Uterus (tissue), 2 donors: Measurements from ENCODE around the gene PIK3CD.

Experiments used
- POLR2A ChIP-seq, 2 donors: fragments of 450-650 bp; IDR thresholded peaks; one replicate each; pipeline ENCODE4 v1.6.1; 2016; ENCODE audit warnings: antibody characterized with exemption in 2 of 2, mild to moderate bottlenecking in 1 of 2, moderate library complexity in 1 of 2
- TF ChIP-seq, protein P1 (sequence below), 4 experiments: fragments of 200-600 bp in 2 of 4; fragments of 450-650 bp in 2 of 4; sonication (generic) in 2 of 4; IDR thresholded peaks; one replicate each; pipeline ENCODE4 v1.5.1; 2016 to 2019; ENCODE audit warnings: antibody characterized with exemption in 4 of 4, mild to moderate bottlenecking in 2 of 4, moderate library complexity in 1 of 4

DNA sequence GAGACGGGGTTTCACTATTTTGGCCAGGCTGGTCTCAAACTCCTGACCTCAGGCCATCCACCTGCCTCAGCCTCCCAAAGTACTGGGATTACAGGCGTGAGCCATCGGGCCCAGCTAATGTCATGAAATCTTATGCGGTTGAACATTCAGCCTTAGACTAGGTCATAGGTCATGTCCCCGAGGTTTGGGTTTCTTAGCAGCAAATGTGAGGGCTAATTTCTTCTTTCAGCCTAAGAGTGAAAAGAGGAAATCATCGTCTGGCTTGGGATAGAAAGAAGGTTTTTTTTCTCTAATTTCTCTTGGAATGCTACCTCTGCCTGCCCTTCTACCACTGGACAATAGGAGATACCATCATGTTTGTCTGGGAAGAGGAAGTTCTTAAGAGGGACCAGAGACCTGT is 18.0 kb upstream of the PIK3CD start:
- TF ChIP-seq, protein P1, sequence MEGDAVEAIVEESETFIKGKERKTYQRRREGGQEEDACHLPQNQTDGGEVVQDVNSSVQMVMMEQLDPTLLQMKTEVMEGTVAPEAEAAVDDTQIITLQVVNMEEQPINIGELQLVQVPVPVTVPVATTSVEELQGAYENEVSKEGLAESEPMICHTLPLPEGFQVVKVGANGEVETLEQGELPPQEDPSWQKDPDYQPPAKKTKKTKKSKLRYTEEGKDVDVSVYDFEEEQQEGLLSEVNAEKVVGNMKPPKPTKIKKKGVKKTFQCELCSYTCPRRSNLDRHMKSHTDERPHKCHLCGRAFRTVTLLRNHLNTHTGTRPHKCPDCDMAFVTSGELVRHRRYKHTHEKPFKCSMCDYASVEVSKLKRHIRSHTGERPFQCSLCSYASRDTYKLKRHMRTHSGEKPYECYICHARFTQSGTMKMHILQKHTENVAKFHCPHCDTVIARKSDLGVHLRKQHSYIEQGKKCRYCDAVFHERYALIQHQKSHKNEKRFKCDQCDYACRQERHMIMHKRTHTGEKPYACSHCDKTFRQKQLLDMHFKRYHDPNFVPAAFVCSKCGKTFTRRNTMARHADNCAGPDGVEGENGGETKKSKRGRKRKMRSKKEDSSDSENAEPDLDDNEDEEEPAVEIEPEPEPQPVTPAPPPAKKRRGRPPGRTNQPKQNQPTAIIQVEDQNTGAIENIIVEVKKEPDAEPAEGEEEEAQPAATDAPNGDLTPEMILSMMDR (IDR thresholded peaks at IDR 0.05), result no peak
- no peak for TF ChIP-seq POLR2A (IDR thresholded peaks at IDR 0.05)
